H9 (cell line): ENCODE data around the gene NRP1. TPM values are rescaled to one million over a fixed set of nuclear protein-coding genes. Genes with fewer than 3 reads are reported as not detected.

Experiments
- DNase-seq: peaks from one replicate; pipeline ENCODE4 v3.0.0-alpha.2; 2017
- H2AFZ ChIP-seq: one replicate; pipeline ENCODE4 v1.6.1; 2013; ENCODE audit warnings: mild to moderate bottlenecking, low read length, control low read depth, moderate library complexity
- H2AK5ac ChIP-seq: 2 replicates; pipeline ENCODE4 v1.6.1; 2013; ENCODE audit warnings: low read length, control low read depth, mixed read lengths; ENCODE audit not compliant: insufficient read length
- H2BK120ac ChIP-seq: one replicate; pipeline ENCODE4 v1.6.1; 2013; ENCODE audit warnings: low read depth, mild to moderate bottlenecking, low read length, control low read depth, inconsistent platforms; ENCODE audit not compliant: poor library complexity, severe bottlenecking
- H2BK12ac ChIP-seq: 2 replicates; pipeline ENCODE4 v1.6.1; 2013; ENCODE audit warnings: low read length, control low read depth, mixed read lengths, low read depth; ENCODE audit not compliant: insufficient read length
- H2BK15ac ChIP-seq: 2 replicates; pipeline ENCODE4 v1.6.1; 2013; ENCODE audit warnings: low read depth, low read length, control low read depth
- H2BK20ac ChIP-seq: one replicate; pipeline ENCODE4 v1.6.1; 2013; ENCODE audit warnings: low read depth, mild to moderate bottlenecking, low read length, control low read depth, inconsistent platforms; ENCODE audit not compliant: poor library complexity, severe bottlenecking
- H2BK5ac ChIP-seq: 2 replicates; pipeline ENCODE4 v1.6.1; 2013; ENCODE audit warnings: low read length, control low read depth, mixed read lengths; ENCODE audit not compliant: insufficient read length
- H3K14ac ChIP-seq: 2 replicates; pipeline ENCODE4 v1.6.1; 2013; ENCODE audit warnings: low read length, control low read depth; ENCODE audit not compliant: insufficient read depth
- H3K18ac ChIP-seq: 2 replicates; pipeline ENCODE4 v1.6.1; 2013; ENCODE audit warnings: low read depth, mild to moderate bottlenecking, mixed read lengths, low read length, control low read depth; ENCODE audit not compliant: insufficient read length
- H3K23ac ChIP-seq: 2 replicates; pipeline ENCODE4 v1.6.1; 2013; ENCODE audit warnings: low read length, control low read depth, mixed read lengths, low read depth; ENCODE audit not compliant: insufficient read length
- H3K23me2 ChIP-seq: 2 replicates; pipeline ENCODE4 v1.6.1; 2013; ENCODE audit warnings: low read depth, mild to moderate bottlenecking, mixed read lengths, low read length, control low read depth; ENCODE audit not compliant: insufficient read length, poor library complexity, severe bottlenecking
- H3K27ac ChIP-seq: 2 replicates; pipeline ENCODE4 v1.5.1; 2013; ENCODE audit warnings: low read length, control low read depth, mixed read lengths, low read depth; ENCODE audit not compliant: insufficient read length
- H3K27me3 ChIP-seq: 2 replicates; pipeline ENCODE4 v1.6.1; 2013; ENCODE audit warnings: low read length, control low read depth, inconsistent platforms; ENCODE audit not compliant: insufficient read depth
- H3K4ac ChIP-seq: 2 replicates; pipeline ENCODE4 v1.6.1; 2013; ENCODE audit warnings: low read depth, mild to moderate bottlenecking, control low read depth, inconsistent platforms, low read length, moderate library complexity
- H3K4me1 ChIP-seq: 2 replicates; pipeline ENCODE4 v1.6.1; 2013; ENCODE audit warnings: low read length, control low read depth, inconsistent platforms; ENCODE audit not compliant: insufficient read depth
- H3K4me2 ChIP-seq: 2 replicates; pipeline ENCODE4 v1.6.1; 2013; ENCODE audit warnings: low read length, control low read depth, mixed read lengths; ENCODE audit not compliant: insufficient read length, insufficient read depth
- H3K56ac ChIP-seq: 2 replicates; pipeline ENCODE4 v1.6.1; 2013; ENCODE audit warnings: low read depth, mild to moderate bottlenecking, mixed read lengths, low read length, control low read depth; ENCODE audit not compliant: insufficient read length
- H3K79me1 ChIP-seq: 2 replicates; pipeline ENCODE4 v1.6.1; 2013; ENCODE audit warnings: low read depth, mild to moderate bottlenecking, moderate library complexity, low read length, control low read depth, inconsistent platforms; ENCODE audit not compliant: insufficient read depth, poor library complexity, severe bottlenecking
- H3K79me2 ChIP-seq: 2 replicates; pipeline ENCODE4 v1.6.1; 2013; ENCODE audit warnings: low read length, control low read depth, inconsistent platforms; ENCODE audit not compliant: insufficient read depth
- H3K9ac ChIP-seq: 2 replicates; pipeline ENCODE4 v1.6.1; 2013; ENCODE audit warnings: low read length, control low read depth, mixed read lengths; ENCODE audit not compliant: insufficient read length; ENCODE audit errors: extremely low read depth
- H3K9me3 ChIP-seq: one replicate; pipeline ENCODE4 v1.6.1; 2013; ENCODE audit warnings: low read depth, low read length, inconsistent platforms; ENCODE audit not compliant: control insufficient read depth
- H3T11ph ChIP-seq: one replicate; pipeline ENCODE4 v1.6.1; 2013; ENCODE audit warnings: mild to moderate bottlenecking, low read length, control low read depth, inconsistent platforms
- H4K20me1 ChIP-seq: one replicate; pipeline ENCODE4 v1.6.1; 2013; ENCODE audit not compliant: control insufficient read depth, insufficient read length, insufficient read depth
- H4K5ac ChIP-seq: 2 replicates; pipeline ENCODE4 v1.6.1; 2013; ENCODE audit warnings: low read depth, mild to moderate bottlenecking, mixed read lengths, low read length, control low read depth; ENCODE audit not compliant: insufficient read length
- H4K8ac ChIP-seq: replicated peaks from 2 replicates; pipeline ENCODE4 v1.6.1; 2013; ENCODE audit warnings: low read length, control low read depth, mixed read lengths, low read depth; ENCODE audit not compliant: insufficient read length
- H4K91ac ChIP-seq: 2 replicates; pipeline ENCODE4 v1.6.1; 2013; ENCODE audit warnings: low read depth, mild to moderate bottlenecking, moderate library complexity, mixed read lengths, low read length, control low read depth; ENCODE audit not compliant: insufficient read length
- H3K27ac Mint-ChIP-seq, 3 experiments: 2 replicates in 2 of 3; 3 replicates in 1 of 3; pipeline ENCODE4 v1.8.0; 2020 to 2021; ENCODE audit warnings: mixed read lengths in 3 of 3, mild to moderate bottlenecking in 1 of 3, moderate library complexity in 1 of 3
- H3K27me3 Mint-ChIP-seq: 2 replicates; pipeline ENCODE4 v1.8.0; 2021; ENCODE audit warnings: low read depth, mild to moderate bottlenecking, moderate library complexity, mixed read lengths
- H3K36me3 Mint-ChIP-seq, 3 experiments: 2 replicates in 2 of 3; 3 replicates in 1 of 3; pipeline ENCODE4 v1.8.0; 2020 to 2021; ENCODE audit warnings: low read depth in 3 of 3, mixed read lengths in 3 of 3; ENCODE audit not compliant: insufficient read depth in 1 of 3
- H3K4me1 Mint-ChIP-seq, 2 experiments: 2 replicates each; pipeline ENCODE4 v1.8.0; 2020; ENCODE audit warnings: mixed read lengths in 2 of 2
- H3K4me3 Mint-ChIP-seq, 2 experiments: 2 replicates in 1 of 2; 3 replicates in 1 of 2; pipeline ENCODE4 v1.8.0; 2020 to 2021; ENCODE audit warnings: mild to moderate bottlenecking in 2 of 2, mixed read lengths in 2 of 2, moderate library complexity in 1 of 2
- H3K9me3 Mint-ChIP-seq, 2 experiments: 2 replicates in 1 of 2; 3 replicates in 1 of 2; pipeline ENCODE4 v1.8.0; 2020; ENCODE audit warnings: mild to moderate bottlenecking in 2 of 2, mixed read lengths in 2 of 2, moderate library complexity in 1 of 2
- WGBS: extraction: QIAGEN DNeasy Blood & Tissue Kit; methylation state at CpG from one replicate; pipeline ENCODE4 v1.1.7; 2013; ENCODE audit warnings: missing lambda C conversion rate, low lambda C conversion rate, mixed read lengths; ENCODE audit not compliant: insufficient read length; ENCODE audit errors: extremely low coverage; 5-methylcytosine and 5-hydroxymethylcytosine counted together
- total RNA-seq: library from RNA; stranded (reverse); gene quantifications from 2 replicates; pipeline ENCODE4 v1.2.1, GENCODE V29; 2021
- TF ChIP-seq, protein P1 (sequence below): fragments of 200-600 bp; sonication (generic); conservative IDR thresholded peaks from 3 replicates; pipeline ENCODE4 v1.8.0; 2021; ENCODE audit warnings: antibody characterized with exemption, mild to moderate bottlenecking

NRP1 gene
- total RNA-seq, 1 experiment from 2014 or later, result 4.6 TPM

DNA sequence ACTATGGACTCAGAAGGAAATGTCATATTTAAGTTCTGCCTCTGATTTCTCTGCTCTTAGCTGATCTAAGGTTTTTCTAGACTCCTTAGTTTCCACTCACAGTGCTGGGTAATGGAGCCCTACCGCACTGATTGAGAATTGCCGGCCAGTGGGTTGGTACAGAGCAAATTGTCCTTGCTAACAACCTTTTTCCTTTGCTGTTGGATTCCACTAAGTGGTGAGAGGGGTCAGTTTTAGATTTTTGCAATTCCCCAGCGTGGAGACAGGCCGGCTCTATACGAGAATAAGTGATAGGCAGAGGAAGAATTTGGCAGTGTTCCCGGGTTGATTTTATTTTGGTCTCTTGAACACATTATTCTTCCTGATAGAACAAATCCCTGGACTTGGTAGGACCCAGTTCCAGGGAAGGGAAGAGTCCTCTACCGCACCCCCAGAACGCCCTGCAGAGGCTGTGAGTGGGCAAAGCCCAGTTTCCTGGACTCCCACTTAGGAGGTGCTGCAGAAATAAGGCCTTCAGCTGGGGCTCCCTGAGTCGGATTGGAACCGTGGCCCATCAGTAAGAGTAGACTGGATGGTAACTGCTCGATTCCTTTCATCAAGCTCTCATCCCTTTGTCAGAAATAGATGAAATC lies 3.0 kb upstream of the NRP1 start:
- no peak overlapping the region for H3K27ac ChIP-seq
- H2AFZ ChIP-seq, result no peak overlapping the region
- WGBS, result no CpG with 5 or more reads among the region's 11 CpGs

More for the DNA sequence above, 3.0 kb upstream of the NRP1 start:
- H3K27me3 Mint-ChIP-seq, result peaks cover 68% of the 10 kb centered on the region
- H3K23ac ChIP-seq, result no peak overlapping the region
- peaks cover 27% of the 10 kb centered on the region for H3K23me2 ChIP-seq
- H3K36me3 Mint-ChIP-seq, result no peaks in the 10 kb centered on the region
- DNase-seq, result no peak
- H3K18ac ChIP-seq, result no peak overlapping the region
- no peaks in the 10 kb centered on the region for H4K20me1 ChIP-seq
- no peaks in the 10 kb centered on the region for H3K9me3 ChIP-seq
- no peak overlapping the region for H3K4ac ChIP-seq
- H3K4me1 Mint-ChIP-seq, result peaks cover 30 to 33% of the 10 kb centered on the region in 2 experiments
- no peak overlapping the region for H2BK20ac ChIP-seq
- no peak overlapping the region for H2BK120ac ChIP-seq
- H3K4me3 Mint-ChIP-seq, result peak overlapping the region; percentile 76 to 91
- H3K4me2 ChIP-seq, result peak overlapping the region; percentile 63
- no peak overlapping the region for H3K27ac Mint-ChIP-seq
- H2AK5ac ChIP-seq, result no peak overlapping the region
- no peak overlapping the region for H3K56ac ChIP-seq
- no peak overlapping the region for H2BK12ac ChIP-seq
- no peak overlapping the region for H2BK5ac ChIP-seq
- no peaks in the 10 kb centered on the region for H3K79me2 ChIP-seq
- H3K27me3 ChIP-seq, result peaks cover 11% of the 10 kb centered on the region; the same call in 1 of the 2 replicates
- no peak overlapping the region for H4K91ac ChIP-seq
- no peak overlapping the region for H3T11ph ChIP-seq
- H3K14ac ChIP-seq, result no peak overlapping the region
- TF ChIP-seq, protein P1, sequence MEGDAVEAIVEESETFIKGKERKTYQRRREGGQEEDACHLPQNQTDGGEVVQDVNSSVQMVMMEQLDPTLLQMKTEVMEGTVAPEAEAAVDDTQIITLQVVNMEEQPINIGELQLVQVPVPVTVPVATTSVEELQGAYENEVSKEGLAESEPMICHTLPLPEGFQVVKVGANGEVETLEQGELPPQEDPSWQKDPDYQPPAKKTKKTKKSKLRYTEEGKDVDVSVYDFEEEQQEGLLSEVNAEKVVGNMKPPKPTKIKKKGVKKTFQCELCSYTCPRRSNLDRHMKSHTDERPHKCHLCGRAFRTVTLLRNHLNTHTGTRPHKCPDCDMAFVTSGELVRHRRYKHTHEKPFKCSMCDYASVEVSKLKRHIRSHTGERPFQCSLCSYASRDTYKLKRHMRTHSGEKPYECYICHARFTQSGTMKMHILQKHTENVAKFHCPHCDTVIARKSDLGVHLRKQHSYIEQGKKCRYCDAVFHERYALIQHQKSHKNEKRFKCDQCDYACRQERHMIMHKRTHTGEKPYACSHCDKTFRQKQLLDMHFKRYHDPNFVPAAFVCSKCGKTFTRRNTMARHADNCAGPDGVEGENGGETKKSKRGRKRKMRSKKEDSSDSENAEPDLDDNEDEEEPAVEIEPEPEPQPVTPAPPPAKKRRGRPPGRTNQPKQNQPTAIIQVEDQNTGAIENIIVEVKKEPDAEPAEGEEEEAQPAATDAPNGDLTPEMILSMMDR, result no peak; the same call in 2 of the 3 replicates
- no peak overlapping the region for H3K9ac ChIP-seq
- no peaks in the 10 kb centered on the region; a peak in 2 of 5 replicates for H3K9me3 Mint-ChIP-seq
- H3K79me1 ChIP-seq, result no peaks in the 10 kb centered on the region
- no peak overlapping the region for H4K5ac ChIP-seq
- peaks cover 4% of the 10 kb centered on the region; the same call in 1 of the 2 replicates for H3K4me1 ChIP-seq
- no peak overlapping the region for H4K8ac ChIP-seq
- H2BK15ac ChIP-seq, result no peak overlapping the region
